GM18505 (cell line): ENCODE results near the gene PDIA2.

Experiments used
- ATAC-seq: cut with Tn5 transposase; IDR thresholded peaks from one replicate; pipeline ENCODE4 v1.9.1; 2021; ENCODE audit not compliant: unreplicated experiment
- POLR2A ChIP-seq: IDR thresholded peaks from 4 replicates; pipeline ENCODE4 v1.6.1; 2011; ENCODE audit warnings: borderline replicate concordance; ENCODE audit not compliant: insufficient read depth, insufficient read length; ENCODE audit errors: extremely low read depth

Gene PDIA2

DNA sequence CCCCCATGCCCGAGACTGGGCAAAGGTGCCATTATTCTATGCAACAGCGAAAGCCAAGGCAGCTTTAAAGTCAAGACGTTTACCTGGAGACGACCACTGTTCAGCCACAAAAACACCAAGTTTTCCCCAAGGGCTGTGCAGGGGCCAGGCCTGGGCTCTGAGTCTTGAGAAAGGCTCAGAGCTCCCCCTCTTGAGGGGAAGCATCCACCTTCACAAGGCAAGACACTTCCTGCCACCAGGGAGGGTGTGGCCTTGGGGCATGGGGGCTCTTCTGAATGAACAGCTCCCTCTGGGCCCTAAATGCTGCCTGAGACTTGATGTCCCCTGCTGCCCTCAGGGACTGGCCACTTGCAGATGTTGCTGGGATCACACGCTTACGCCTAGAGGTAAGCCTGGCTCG lies 26.5 kb downstream of the PDIA2 start:
- TF ChIP-seq POLR2A, result no peak
- no peak for ATAC-seq

DNA sequence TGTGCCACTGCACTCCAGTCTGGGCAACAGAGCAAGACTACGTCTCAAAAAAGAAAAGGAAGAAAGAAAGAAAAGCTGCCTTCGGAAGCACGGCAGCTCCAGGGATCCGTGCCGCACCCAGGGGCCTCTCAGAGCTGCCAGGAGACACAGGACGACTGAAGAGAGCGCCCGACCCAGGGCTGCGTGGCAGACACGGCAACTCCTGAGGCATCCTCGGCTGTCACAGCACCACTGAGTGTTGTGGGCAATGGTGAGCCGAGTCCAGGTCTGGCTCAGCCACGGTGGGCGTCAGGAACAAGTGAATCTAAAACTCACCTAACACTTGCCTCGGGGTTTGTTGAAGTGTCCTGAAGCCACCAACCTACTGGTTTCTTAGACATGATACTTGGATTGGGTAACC lies 28.8 kb downstream of the PDIA2 start:
- no peak for ATAC-seq
- TF ChIP-seq POLR2A, result no peak

DNA sequence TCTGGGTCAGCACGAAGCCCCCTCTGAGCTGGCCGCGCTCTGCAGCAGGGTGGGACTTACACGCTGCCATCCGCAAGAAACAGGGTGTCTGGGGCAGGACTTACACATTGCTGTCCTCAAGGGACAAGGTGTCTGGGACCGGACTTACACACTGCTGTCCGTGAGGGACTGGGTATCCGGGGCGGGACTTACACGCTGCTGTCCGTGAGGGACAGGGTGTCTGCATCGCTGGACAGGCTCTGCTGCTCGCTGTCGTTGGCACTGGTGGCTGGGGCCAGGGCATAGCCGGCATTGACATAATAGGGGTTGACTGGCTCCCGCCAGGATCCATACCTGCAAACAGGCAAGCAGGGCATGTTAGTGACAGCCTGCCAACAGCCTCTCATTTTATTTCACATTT lies 31.4 kb downstream of the PDIA2 start:
- ATAC-seq, result no peak

DNA sequence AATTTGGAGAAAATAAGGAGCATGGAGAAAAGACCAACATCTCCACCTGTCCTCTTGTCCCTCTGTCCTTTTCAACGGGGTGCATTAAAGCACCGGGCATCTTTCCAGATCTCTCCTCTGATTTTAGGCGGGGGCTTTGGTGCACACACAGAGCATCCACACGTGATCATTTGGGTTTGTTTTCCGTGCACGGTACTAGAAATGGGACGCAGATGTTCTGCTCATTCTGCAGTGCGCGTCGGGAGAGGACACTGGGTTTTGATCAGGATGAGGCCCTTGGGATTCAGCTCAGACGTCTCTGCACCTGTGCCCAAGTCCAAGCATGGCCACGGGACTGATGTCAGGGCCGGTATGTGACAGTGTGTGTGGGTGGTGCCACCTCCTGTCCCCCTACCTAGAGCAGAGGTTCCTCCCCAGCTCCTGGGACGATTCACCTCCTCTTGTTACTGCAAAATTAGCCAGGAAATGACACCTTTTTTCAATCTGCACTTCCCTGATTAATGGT lies 31.9 kb downstream of the PDIA2 start:
- no peak for TF ChIP-seq POLR2A
- no peak for ATAC-seq

More for the DNA sequence above, 31.4 kb downstream of the PDIA2 start:
- TF ChIP-seq POLR2A, result no peak

DNA sequence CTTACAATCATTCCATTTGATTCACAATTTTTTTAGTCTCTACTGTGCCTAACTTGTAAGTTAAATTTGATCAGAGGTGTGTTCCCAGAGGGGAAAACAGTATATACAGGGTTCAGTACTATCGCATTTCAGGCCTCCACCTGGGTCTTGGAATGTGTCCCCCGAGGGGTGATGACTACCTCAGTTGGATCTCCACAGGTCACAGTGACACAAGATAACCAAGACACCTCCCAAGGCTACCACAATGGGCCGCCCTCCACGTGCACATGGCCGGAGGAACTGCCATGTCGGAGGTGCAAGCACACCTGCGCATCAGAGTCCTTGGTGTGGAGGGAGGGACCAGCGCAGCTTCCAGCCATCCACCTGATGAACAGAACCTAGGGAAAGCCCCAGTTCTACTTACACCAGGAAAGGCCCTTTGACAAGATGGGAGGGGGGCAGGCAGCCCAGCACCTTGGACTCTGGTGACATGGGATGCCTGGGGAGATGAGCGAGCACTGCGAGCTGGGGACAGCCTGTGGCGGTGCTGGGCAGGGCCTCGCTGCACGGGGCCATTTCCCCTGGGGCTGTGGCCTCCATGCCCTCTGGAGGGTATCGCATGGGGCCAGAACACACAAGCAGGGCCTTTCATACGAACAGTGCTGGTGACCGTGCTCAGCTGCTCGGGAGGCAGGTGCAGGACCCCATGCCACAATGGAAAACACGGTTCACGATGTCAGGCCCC lies 33.9 kb downstream of the PDIA2 start:
- no peak for ATAC-seq
- no peak for TF ChIP-seq POLR2A

DNA sequence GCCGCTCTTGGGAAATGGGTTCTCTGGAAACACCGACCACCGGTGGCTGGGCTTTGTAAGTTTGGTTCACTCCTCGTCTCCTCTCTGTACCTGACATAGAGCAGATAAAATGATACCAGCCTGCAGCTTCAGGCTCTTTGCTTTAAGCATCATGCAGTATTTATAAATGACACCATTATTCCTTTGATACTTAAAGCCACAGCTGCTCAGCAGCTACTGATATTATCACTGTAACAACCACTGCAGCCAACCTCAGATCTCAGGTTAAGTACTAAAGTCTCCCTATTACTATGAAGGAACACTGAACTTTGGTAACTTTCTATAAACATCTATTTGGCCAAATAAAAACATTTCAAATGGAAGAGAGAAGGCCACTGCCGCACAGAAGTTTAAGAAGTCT lies 34.6 kb downstream of the PDIA2 start:
- no peak for ATAC-seq
- no peak for TF ChIP-seq POLR2A

DNA sequence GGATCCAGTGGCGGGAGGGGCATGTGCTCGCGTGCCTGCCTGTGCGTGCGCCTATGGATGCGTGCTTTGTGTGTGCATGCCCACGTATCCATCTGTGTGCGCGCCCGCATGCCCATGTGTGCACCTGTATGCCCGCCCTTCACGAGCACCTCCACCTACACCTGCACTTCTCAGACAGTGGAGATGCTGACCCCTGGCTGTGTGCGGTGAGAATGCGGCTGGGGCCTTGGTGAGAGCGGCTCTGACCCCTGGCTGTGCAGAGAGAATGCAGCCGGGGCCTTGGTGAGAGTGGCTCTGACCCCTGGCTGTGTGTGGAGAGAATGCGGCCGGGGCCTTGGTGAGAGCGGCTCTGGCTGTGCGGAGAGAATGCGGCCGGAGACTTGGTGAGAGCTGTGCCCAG lies 35.7 kb downstream of the PDIA2 start:
- ATAC-seq, result no peak
- TF ChIP-seq POLR2A, result no peak

DNA sequence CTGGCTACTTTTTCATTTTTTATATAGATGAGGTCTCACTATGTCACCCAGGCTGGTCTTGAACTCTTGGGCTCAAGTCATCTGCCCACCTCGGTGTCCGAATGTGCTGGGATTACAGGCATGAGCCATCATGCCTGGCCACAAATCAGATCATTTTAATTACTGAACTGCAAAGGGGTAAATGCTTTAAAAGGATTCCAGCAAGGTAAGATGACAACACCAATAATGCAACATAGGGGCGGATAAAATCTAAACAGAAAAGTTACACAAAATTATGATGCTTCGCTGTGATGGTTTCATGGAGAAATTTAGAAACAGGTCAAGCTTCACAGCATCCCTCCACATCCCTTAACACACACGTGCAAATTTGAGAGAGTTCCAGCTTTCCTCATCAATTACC lies 37.2 kb downstream of the PDIA2 start:
- no peak for TF ChIP-seq POLR2A
- ATAC-seq, result no peak

DNA sequence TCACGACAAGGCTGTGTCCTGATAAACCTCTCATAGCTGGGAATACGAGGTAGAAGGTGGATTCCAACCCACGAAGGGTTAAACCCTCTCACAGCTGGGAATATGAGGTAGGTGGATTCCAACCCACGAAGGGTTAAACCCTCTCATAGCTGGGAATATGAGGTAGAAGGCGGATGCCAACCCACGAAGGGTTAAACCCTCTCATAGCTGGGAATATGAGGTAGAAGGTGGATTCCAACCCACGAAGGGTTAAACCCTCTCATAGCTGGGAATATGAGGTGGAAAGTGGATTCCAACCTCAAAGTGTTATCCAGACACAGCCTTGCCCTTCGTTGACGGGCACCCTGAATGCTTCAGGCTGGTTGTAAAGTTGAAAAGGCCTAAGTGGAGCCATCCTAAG lies 38.6 kb downstream of the PDIA2 start:
- no peak for TF ChIP-seq POLR2A
- no peak for ATAC-seq

DNA sequence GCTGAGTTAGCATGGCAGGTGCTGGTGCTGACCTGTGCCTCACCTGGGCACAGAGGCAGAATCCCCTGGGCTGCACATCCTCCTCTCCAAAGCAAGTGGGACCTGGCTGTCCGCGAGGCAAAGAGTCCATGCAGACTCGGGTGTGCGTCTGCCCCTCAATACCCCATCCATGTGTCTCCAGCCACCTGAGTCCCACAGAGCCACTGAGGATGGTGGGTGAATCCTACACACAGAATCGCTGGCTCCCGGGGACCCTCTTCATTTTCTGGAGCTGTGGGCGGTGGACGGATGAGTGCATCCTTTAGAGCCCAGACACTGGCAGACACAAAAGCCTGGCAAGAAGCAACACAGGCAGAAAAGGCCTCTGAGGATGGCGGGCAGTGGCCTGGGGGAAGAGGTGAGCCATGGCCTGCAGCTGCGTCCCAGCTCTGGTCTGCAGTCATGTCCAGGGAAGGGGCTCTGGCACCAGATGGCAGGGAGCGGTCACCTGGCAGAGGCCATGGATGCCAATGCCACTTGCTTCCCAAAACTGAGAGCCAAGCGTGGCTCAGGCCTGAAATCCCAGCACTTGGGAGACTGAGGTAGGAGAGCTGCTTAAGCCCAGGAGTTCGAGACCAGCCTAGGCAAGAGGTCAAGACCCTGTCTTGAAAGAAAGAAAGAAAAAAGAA lies 39.6 kb downstream of the PDIA2 start:
- ATAC-seq, result no peak
- TF ChIP-seq POLR2A, result no peak

DNA sequence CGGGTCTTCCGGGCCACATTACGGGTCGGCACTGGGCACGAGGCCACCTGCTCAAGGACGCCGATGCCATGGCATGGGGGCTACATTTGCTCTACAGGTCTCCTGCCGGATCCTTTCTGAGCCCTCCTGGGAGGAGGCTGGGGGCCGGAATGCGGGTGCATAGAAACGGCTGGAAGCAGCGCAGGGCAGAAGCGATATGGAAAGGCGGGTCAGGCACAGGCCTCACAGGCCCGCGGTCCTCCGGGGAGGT lies 41.2 kb downstream of the PDIA2 start:
- no peak for TF ChIP-seq POLR2A
- no peak for ATAC-seq

DNA sequence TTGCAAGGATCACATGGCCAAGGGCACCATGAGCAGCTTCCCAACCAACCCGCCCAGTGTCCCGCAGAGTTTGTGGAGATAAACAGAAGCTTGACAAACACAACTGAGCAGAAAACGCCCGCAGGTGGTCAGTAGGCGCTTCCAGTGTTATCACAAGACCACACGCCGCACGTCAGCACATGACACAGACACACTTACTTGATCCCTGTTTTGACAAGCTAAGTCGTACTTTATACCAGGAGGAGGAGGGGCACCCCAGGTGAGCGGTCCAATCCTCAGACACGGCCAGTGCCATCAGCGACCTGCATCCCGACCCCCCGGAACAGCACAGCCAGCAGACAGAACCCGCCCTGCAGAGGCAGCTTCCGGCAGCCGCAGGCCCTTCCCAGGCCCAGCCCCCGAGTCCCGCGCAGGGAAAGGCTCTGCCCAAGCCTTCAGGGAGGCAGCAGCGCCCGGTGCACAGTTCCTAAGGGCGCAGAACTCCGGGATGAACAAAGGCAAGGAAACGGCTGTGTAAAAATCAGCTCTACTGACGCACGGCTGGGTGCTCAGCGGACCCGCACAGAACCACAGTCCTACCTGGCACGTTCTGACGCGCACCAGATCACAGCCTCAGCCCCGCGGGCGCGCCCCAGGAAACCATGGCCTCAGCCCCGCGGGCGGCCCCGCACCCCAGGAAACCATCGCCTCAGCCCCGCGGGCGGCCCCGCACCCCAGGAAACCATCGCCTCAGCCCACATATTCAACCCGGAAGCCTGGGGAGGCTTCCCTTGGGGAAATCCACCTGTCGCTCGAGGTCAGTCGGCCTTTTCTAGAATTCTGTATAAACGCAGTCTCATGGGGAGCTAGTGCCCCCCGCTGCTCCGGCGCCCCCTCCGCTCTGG lies 41.7 kb downstream of the PDIA2 start:
- TF ChIP-seq POLR2A, result no peak
- ATAC-seq, result no peak

DNA sequence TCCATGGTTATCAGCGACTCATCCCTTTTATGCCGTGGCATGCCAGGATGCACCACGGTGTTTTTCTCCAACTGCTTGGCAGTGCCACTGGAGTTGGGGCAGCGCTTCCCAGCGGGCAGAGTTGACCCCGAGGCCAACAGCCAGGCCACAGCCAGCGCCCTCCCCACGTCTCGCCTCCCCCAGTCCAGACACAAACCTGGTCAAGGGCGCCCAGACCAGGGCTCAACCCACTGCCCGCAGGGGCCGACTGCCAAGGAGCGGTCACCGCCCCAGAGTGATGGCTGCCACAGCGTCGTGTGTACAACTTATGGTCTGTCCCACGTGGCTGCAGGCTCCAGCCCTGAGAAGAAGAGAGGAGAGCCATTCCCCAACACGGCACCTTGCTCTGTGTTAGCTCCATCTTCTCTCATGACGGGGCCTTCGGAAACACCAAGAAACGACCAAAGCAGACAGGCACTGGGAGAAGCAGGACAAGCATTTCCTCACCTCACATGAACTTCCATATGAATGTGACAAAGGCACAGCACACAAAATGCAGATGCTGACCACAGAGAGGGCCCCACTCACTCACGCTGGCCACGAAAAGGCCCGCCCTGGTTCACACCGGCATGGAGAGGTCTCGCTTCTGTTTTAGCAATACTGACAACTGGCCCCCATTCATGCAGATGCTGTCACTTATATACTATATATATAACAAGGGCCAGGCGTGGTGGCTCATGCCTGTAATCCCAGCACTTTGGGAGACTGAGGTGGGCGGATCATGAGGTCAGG lies 42.6 kb downstream of the PDIA2 start:
- no peak for TF ChIP-seq POLR2A
- no peak for ATAC-seq
